HEK293 (cell line): ENCODE measurements around the gene CTIF.

Experiments
- CTCF ChIA-PET: fragments of 350-600 bp; formaldehyde crosslinking; extraction: SDS; loops from one replicate; lab custom pipeline; 2021; ENCODE audit warnings: antibody characterized with exemption; lab: Yijun Ruan, JAX
- POLR2A ChIA-PET: fragments of 300-600 bp; formaldehyde crosslinking; extraction: SDS; loops from one replicate; lab custom pipeline; 2020; ENCODE audit warnings: antibody characterized with exemption, inconsistent platforms; lab: Yijun Ruan, JAX
- H3K27ac ChIP-seq: fragments of 200-500 bp; sonication (Bioruptor generic); 2 replicates; pipeline ENCODE4 v1.5.1; 2014; ENCODE audit warnings: low read depth, low read length, control low read depth, inconsistent platforms; ENCODE audit errors: extremely low read depth
- H3K36me3 ChIP-seq, 2 experiments: fragments of 200-500 bp in 1 of 2; sonication (Bioruptor generic) in 1 of 2; 1 replicate in 1 of 2; 2 replicates in 1 of 2; pipeline ENCODE4 v1.5.1; 2014 to 2017; ENCODE audit warnings: inconsistent platforms in 2 of 2, low read length in 2 of 2; ENCODE audit not compliant: control insufficient read depth in 2 of 2, insufficient read depth in 1 of 2
- H3K4me1 ChIP-seq: fragments of 200-500 bp; sonication (Bioruptor generic); 2 replicates; pipeline ENCODE4 v1.5.1; 2014; ENCODE audit warnings: mild to moderate bottlenecking, low read length, inconsistent platforms; ENCODE audit not compliant: control insufficient read depth, insufficient read depth
- H3K4me3 ChIP-seq: 2 replicates; pipeline ENCODE4 v1.5.1; 2011; ENCODE audit warnings: low read depth, mild to moderate bottlenecking, control low read depth, low read length, moderate library complexity
- H3K9me3 ChIP-seq: fragments of 200-500 bp; sonication (Bioruptor generic); 2 replicates; pipeline ENCODE4 v1.5.1; 2014; ENCODE audit warnings: low read depth, low read length, inconsistent platforms; ENCODE audit not compliant: control insufficient read depth, insufficient read depth
- KLF9 ChIP-seq: fragments of 450-650 bp; formaldehyde crosslinking; IDR thresholded peaks from 2 replicates; pipeline ENCODE4 v1.5.1; 2016; ENCODE audit warnings: missing biosample characterization, missing genetic modification characterization, low read depth
- SP3 ChIP-seq: fragments of 450-650 bp; formaldehyde crosslinking; IDR thresholded peaks from 2 replicates; pipeline ENCODE4 v1.5.1; 2016; ENCODE audit warnings: missing biosample characterization, missing genetic modification characterization
- TRIM28 ChIP-seq: IDR thresholded peaks from 2 replicates; pipeline ENCODE4 v1.6.1; 2011; ENCODE audit warnings: low read length, control low read depth, borderline replicate concordance
- ZFP69B ChIP-seq: fragments of 450-650 bp; formaldehyde crosslinking; IDR thresholded peaks from 2 replicates; pipeline ENCODE4 v1.5.1; 2016; ENCODE audit warnings: missing biosample characterization, missing genetic modification characterization
- ZNF155 ChIP-seq: fragments of 450-650 bp; formaldehyde crosslinking; IDR thresholded peaks from 2 replicates; pipeline ENCODE4 v1.5.1; 2016; ENCODE audit warnings: missing biosample characterization, missing genetic modification characterization
- ZNF211 ChIP-seq: fragments of 450-650 bp; formaldehyde crosslinking; IDR thresholded peaks from 2 replicates; pipeline ENCODE4 v1.5.1; 2016; ENCODE audit warnings: low read depth, missing biosample characterization, missing genetic modification characterization
- ZNF23 ChIP-seq: fragments of 450-650 bp; formaldehyde crosslinking; IDR thresholded peaks from 2 replicates; pipeline ENCODE4 v1.5.1; 2016; ENCODE audit warnings: missing biosample characterization, missing genetic modification characterization, borderline replicate concordance
- ZNF239 ChIP-seq: fragments of 450-650 bp; formaldehyde crosslinking; IDR thresholded peaks from 2 replicates; pipeline ENCODE4 v1.5.1; 2016; ENCODE audit warnings: missing biosample characterization, missing genetic modification characterization
- ZNF248 ChIP-seq: fragments of 450-650 bp; formaldehyde crosslinking; IDR thresholded peaks from 2 replicates; pipeline ENCODE4 v1.5.1; 2017; ENCODE audit warnings: missing biosample characterization, missing genetic modification characterization
- ZNF274 ChIP-seq, 2 experiments: fragments of 200-500 bp in 1 of 2; fragments of 450-650 bp in 1 of 2; sonication (Bioruptor generic) in 1 of 2; formaldehyde crosslinking in 1 of 2; IDR thresholded peaks; 2 replicates each; pipeline versions ENCODE4 v1.5.1 to v1.6.1; 2014 to 2016; ENCODE audit warnings: borderline replicate concordance in 1 of 2, inconsistent platforms in 1 of 2, low read length in 1 of 2, missing biosample characterization in 1 of 2, missing genetic modification characterization in 1 of 2
- ZNF335 ChIP-seq: fragments of 450-650 bp; formaldehyde crosslinking; conservative IDR thresholded peaks from 2 replicates; pipeline ENCODE4 v1.5.1; 2016; ENCODE audit warnings: missing biosample characterization, missing genetic modification characterization
- ZNF354C ChIP-seq: fragments of 450-650 bp; formaldehyde crosslinking; IDR thresholded peaks from 2 replicates; pipeline ENCODE4 v1.5.1; 2016; ENCODE audit warnings: missing biosample characterization, missing genetic modification characterization, low read depth, borderline replicate concordance
- ZNF404 ChIP-seq: fragments of 450-650 bp; formaldehyde crosslinking; IDR thresholded peaks from 2 replicates; pipeline ENCODE4 v1.5.1; 2017; ENCODE audit warnings: missing biosample characterization, missing genetic modification characterization
- ZNF555 ChIP-seq: fragments of 450-650 bp; formaldehyde crosslinking; conservative IDR thresholded peaks from 2 replicates; pipeline ENCODE4 v1.5.1; 2017; ENCODE audit warnings: missing biosample characterization, mild to moderate bottlenecking, missing genetic modification characterization, inconsistent platforms
- ZNF558 ChIP-seq: fragments of 450-650 bp; formaldehyde crosslinking; IDR thresholded peaks from 2 replicates; pipeline ENCODE4 v1.5.1; 2016; ENCODE audit warnings: missing biosample characterization, missing genetic modification characterization
- ZNF560 ChIP-seq: fragments of 450-650 bp; formaldehyde crosslinking; IDR thresholded peaks from 2 replicates; pipeline ENCODE4 v1.5.1; 2017; ENCODE audit warnings: missing biosample characterization, missing genetic modification characterization, borderline replicate concordance
- TF ChIP-seq, protein P1 (sequence below): fragments of 450-650 bp; formaldehyde crosslinking; IDR thresholded peaks from 2 replicates; pipeline ENCODE4 v1.5.1; 2016; ENCODE audit warnings: missing biosample characterization, missing genetic modification characterization
- TF ChIP-seq, protein P2 (sequence below): fragments of 450-650 bp; formaldehyde crosslinking; IDR thresholded peaks from 2 replicates; pipeline ENCODE4 v1.5.1; 2016; ENCODE audit warnings: missing biosample characterization, missing genetic modification characterization
- TF ChIP-seq, protein P3 (sequence below): fragments of 450-650 bp; formaldehyde crosslinking; IDR thresholded peaks from 2 replicates; pipeline ENCODE4 v1.5.1; 2017; ENCODE audit warnings: missing biosample characterization, mild to moderate bottlenecking, missing genetic modification characterization, moderate library complexity
- TF ChIP-seq, protein P4 (sequence below): fragments of 450-650 bp; formaldehyde crosslinking; IDR thresholded peaks from 2 replicates; pipeline ENCODE4 v1.5.1; 2016; ENCODE audit warnings: missing biosample characterization, missing genetic modification characterization
- TF ChIP-seq, protein P5 (sequence below): fragments of 450-650 bp; formaldehyde crosslinking; IDR thresholded peaks from 2 replicates; pipeline ENCODE4 v1.5.0; 2017; ENCODE audit warnings: missing biosample characterization, missing genetic modification characterization, borderline replicate concordance

CTIF gene

DNA sequence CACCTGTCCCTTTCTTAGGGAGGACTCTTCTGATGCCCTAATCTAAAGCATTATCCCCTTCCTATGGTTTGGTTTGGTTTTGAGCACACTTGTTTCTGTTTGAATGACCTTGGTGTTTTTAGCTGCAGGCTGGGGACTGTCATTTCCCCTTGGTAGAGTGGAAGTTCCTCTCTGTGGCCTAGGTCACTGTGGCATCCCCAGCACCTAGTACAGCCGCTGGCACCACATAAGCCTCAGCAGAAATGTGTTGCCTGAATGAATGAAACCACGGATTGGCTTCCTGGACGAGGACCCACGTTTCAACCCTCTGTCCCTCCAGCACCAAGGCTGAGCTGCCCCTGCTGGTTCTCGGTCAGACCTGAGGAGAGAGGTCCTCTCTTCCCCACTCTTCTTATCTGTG lies 159.9 kb downstream of the CTIF start (continued):
- TF ChIP-seq, protein P1, sequence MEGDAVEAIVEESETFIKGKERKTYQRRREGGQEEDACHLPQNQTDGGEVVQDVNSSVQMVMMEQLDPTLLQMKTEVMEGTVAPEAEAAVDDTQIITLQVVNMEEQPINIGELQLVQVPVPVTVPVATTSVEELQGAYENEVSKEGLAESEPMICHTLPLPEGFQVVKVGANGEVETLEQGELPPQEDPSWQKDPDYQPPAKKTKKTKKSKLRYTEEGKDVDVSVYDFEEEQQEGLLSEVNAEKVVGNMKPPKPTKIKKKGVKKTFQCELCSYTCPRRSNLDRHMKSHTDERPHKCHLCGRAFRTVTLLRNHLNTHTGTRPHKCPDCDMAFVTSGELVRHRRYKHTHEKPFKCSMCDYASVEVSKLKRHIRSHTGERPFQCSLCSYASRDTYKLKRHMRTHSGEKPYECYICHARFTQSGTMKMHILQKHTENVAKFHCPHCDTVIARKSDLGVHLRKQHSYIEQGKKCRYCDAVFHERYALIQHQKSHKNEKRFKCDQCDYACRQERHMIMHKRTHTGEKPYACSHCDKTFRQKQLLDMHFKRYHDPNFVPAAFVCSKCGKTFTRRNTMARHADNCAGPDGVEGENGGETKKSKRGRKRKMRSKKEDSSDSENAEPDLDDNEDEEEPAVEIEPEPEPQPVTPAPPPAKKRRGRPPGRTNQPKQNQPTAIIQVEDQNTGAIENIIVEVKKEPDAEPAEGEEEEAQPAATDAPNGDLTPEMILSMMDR: no peak
- TF ChIP-seq, protein P2, sequence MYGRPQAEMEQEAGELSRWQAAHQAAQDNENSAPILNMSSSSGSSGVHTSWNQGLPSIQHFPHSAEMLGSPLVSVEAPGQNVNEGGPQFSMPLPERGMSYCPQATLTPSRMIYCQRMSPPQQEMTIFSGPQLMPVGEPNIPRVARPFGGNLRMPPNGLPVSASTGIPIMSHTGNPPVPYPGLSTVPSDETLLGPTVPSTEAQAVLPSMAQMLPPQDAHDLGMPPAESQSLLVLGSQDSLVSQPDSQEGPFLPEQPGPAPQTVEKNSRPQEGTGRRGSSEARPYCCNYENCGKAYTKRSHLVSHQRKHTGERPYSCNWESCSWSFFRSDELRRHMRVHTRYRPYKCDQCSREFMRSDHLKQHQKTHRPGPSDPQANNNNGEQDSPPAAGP (tag by site-specific recombination): no peak
- no peak for TF ChIP-seq ZNF335 (tag by site-specific recombination)
- TF ChIP-seq, protein P3, sequence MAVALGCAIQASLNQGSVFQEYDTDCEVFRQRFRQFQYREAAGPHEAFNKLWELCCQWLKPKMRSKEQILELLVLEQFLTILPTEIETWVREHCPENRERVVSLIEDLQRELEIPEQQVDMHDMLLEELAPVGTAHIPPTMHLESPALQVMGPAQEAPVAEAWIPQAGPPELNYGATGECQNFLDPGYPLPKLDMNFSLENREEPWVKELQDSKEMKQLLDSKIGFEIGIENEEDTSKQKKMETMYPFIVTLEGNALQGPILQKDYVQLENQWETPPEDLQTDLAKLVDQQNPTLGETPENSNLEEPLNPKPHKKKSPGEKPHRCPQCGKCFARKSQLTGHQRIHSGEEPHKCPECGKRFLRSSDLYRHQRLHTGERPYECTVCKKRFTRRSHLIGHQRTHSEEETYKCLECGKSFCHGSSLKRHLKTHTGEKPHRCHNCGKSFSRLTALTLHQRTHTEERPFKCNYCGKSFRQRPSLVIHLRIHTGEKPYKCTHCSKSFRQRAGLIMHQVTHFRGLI (tag by site-specific recombination): no peak
- TF ChIP-seq ZNF23 (tag by site-specific recombination): no peak
- no peak for TF ChIP-seq ZNF155
- TF ChIP-seq ZNF404: no peak

DNA sequence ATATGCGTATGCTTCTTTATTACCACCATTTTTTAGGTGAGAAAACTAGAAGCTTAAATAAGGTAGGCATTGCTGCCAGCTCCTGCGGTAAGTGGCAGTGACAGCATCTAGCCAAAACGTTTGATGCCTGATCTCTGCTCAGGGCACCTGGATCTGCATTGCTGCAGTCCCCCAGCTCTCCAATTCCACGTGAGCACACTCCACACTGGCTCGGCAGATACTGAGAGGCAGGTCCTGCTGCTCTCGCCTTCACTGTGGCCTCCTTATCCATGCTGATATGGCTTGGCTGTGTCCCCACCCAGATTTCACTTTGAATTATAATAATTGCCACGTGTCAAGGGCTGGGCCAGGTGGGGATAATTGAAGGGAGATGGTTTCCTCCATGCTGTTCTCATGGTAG lies 160.9 kb downstream of the CTIF start:
- no peak overlapping the region for H3K27ac ChIP-seq
- no peaks in the 10 kb centered on the region for H3K36me3 ChIP-seq
- H3K4me3 ChIP-seq: no peak overlapping the region
- ChIA-PET POLR2A (no interaction called here), CTCF (no interaction called here)
- TF ChIP-seq ZFP69B (tag by site-specific recombination) (no peak), TRIM28 (no peak), ZNF211 (tag by site-specific recombination) (no peak), KLF9 (tag by site-specific recombination) (no peak), ZNF274 (IDR thresholded peaks at IDR 0.05; ENCODE audit: low read length) (no peak), ZNF274 (tag by site-specific recombination; IDR thresholded peaks at IDR 0.05; ENCODE audit: borderline replicate concordance) (no peak), ZNF248 (tag by site-specific recombination) (no peak), SP3 (tag by site-specific recombination) (no peak), ZNF239 (tag by site-specific recombination) (no peak), ZNF558 (tag by site-specific recombination) (no peak), ZNF555 (tag by site-specific recombination) (no peak), ZNF560 (no peak), ZNF354C (no peak)
- TF ChIP-seq, protein P4, sequence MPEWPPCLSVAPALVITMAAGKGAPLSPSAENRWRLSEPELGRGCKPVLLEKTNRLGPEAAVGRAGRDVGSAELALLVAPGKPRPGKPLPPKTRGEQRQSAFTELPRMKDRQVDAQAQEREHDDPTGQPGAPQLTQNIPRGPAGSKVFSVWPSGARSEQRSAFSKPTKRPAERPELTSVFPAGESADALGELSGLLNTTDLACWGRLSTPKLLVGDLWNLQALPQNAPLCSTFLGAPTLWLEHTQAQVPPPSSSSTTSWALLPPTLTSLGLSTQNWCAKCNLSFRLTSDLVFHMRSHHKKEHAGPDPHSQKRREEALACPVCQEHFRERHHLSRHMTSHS (tag by site-specific recombination): no peak
- TF ChIP-seq, protein P5, sequence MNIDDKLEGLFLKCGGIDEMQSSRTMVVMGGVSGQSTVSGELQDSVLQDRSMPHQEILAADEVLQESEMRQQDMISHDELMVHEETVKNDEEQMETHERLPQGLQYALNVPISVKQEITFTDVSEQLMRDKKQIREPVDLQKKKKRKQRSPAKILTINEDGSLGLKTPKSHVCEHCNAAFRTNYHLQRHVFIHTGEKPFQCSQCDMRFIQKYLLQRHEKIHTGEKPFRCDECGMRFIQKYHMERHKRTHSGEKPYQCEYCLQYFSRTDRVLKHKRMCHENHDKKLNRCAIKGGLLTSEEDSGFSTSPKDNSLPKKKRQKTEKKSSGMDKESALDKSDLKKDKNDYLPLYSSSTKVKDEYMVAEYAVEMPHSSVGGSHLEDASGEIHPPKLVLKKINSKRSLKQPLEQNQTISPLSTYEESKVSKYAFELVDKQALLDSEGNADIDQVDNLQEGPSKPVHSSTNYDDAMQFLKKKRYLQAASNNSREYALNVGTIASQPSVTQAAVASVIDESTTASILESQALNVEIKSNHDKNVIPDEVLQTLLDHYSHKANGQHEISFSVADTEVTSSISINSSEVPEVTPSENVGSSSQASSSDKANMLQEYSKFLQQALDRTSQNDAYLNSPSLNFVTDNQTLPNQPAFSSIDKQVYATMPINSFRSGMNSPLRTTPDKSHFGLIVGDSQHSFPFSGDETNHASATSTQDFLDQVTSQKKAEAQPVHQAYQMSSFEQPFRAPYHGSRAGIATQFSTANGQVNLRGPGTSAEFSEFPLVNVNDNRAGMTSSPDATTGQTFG (tag by site-specific recombination): no peak
- H3K4me1 ChIP-seq: no peaks in the 10 kb centered on the region
- no peaks in the 10 kb centered on the region for H3K9me3 ChIP-seq
